K562 (cell line): ENCODE measurements around the gene SNX1. TPM values are rescaled to one million over a fixed set of nuclear protein-coding genes. Genes with fewer than 3 reads are reported as not detected.

Experiments used
- ATF4 ChIP-seq: fragments of 450-650 bp; formaldehyde crosslinking; IDR thresholded peaks from 2 replicates; pipeline ENCODE4 v1.4.0; 2022; ENCODE audit warnings: mild to moderate bottlenecking, moderate library complexity
- DIDO1 ChIP-seq: fragments of 450-650 bp; IDR thresholded peaks from 2 replicates; pipeline ENCODE4 v1.6.1; 2016; ENCODE audit warnings: low read depth, missing biosample characterization, missing genetic modification characterization
- NFE2 ChIP-seq: IDR thresholded peaks from 2 replicates; pipeline ENCODE4 v1.6.1; 2014; ENCODE audit warnings: antibody characterized with exemption, low read depth
- PHF20 ChIP-seq: fragments of 450-650 bp; IDR thresholded peaks from 2 replicates; pipeline ENCODE4 v1.6.1; 2018; ENCODE audit not compliant: partially characterized antibody
- POLR2G ChIP-seq: fragments of 200-400 bp; formaldehyde crosslinking; IDR thresholded peaks from 2 replicates; pipeline ENCODE4 v1.6.1; 2017; ENCODE audit warnings: low read depth, mild to moderate bottlenecking, antibody characterized with exemption, low read length, moderate library complexity
- RBM17 ChIP-seq: fragments of 200-400 bp; formaldehyde crosslinking; IDR thresholded peaks from 2 replicates; pipeline ENCODE4 v1.6.1; 2017; ENCODE audit warnings: low read depth, mild to moderate bottlenecking, low read length, borderline replicate concordance
- TCF3 ChIP-seq: sonication (generic); formaldehyde crosslinking; IDR thresholded peaks from 2 replicates; pipeline ENCODE4 v1.4.0; 2020; ENCODE audit warnings: mild to moderate bottlenecking, missing genetic modification reagents
- TSHZ1 ChIP-seq: fragments of 250-450 bp; sonication (Bioruptor Pico); IDR thresholded peaks from 2 replicates; pipeline ENCODE4 v1.4.0; 2020; ENCODE audit warnings: mild to moderate bottlenecking, moderate library complexity
- XRCC3 ChIP-seq: fragments of 450-650 bp; IDR thresholded peaks from 2 replicates; pipeline ENCODE4 v1.6.1; 2017; ENCODE audit warnings: mild to moderate bottlenecking, moderate library complexity
- ZNF212 ChIP-seq: fragments of 450-650 bp; formaldehyde crosslinking; IDR thresholded peaks from 2 replicates; pipeline ENCODE4 v1.4.0; 2020; ENCODE audit warnings: mild to moderate bottlenecking
- polyA plus RNA-seq, 8 experiments: library from polyadenylated mRNA; depleted of rRNA in 4 of 8; stranded (reverse) in 5 of 8; unstranded in 3 of 8; fragments of >200 nt; fragmentation: Nextera tagmentation in 2 of 8; fragmentation: Illumina TruSeq in 1 of 8; extraction: Ambion mirVana in 2 of 8; extraction: Trizol in 1 of 8; gene quantifications; 2 replicates each; pipeline versions ENCODE4 v1.2.1 to v1.2.3, GENCODE V29; 2011 to 2014; ENCODE audit warnings: inconsistent platforms in 1 of 8, missing spikeins in 1 of 8
- total RNA-seq, 7 experiments: library from RNA; depleted of rRNA in 6 of 7; stranded (reverse); fragments of >200 nt in 6 of 7; fragmentation: Illumina TruSeq in 2 of 7; extraction: Trizol in 2 of 7; gene quantifications; 2 replicates each; pipeline versions ENCODE4 v1.2.1 to v1.2.3, GENCODE V29; 2011 to 2021; ENCODE audit warnings: low replicate concordance in 1 of 7
- TF ChIP-seq, protein P1 (sequence below), 2 experiments: fragments of 200-800 bp in 1 of 2; sonication (Bioruptor generic) in 1 of 2; sonication (generic) in 1 of 2; formaldehyde crosslinking in 1 of 2; IDR thresholded peaks in 1 of 2; conservative IDR thresholded peaks in 1 of 2; 2 replicates each; pipeline versions ENCODE4 v1.5.0 to v1.6.1; 2016 to 2020; ENCODE audit warnings: missing compliant biosample characterization in 1 of 2, missing genetic modification characterization in 1 of 2, missing genetic modification reagents in 1 of 2
- TF ChIP-seq, protein P2 (sequence below), 2 experiments: IDR thresholded peaks; 2 replicates each; pipeline ENCODE4 v1.6.1; 2011; ENCODE audit warnings: borderline replicate concordance in 1 of 2, control low read depth in 1 of 2, low read depth in 1 of 2, low read length in 1 of 2, mild to moderate bottlenecking in 1 of 2, mixed read lengths in 1 of 2, moderate library complexity in 1 of 2; ENCODE audit not compliant: insufficient read depth in 1 of 2, insufficient read length in 1 of 2, poor library complexity in 1 of 2, severe bottlenecking in 1 of 2; ENCODE audit errors: extremely low read depth in 1 of 2

Gene SNX1
- total and polyA plus RNA-seq, 9 of the 15 experiments (the other 6 are each of a cell fraction or from before 2014, with no cell fraction given): 11.0 to 105 (median 59.9) TPM

- TF ChIP-seq ATF4 (CRISPR knock-in tag): no peak
- TF ChIP-seq, protein P1, sequence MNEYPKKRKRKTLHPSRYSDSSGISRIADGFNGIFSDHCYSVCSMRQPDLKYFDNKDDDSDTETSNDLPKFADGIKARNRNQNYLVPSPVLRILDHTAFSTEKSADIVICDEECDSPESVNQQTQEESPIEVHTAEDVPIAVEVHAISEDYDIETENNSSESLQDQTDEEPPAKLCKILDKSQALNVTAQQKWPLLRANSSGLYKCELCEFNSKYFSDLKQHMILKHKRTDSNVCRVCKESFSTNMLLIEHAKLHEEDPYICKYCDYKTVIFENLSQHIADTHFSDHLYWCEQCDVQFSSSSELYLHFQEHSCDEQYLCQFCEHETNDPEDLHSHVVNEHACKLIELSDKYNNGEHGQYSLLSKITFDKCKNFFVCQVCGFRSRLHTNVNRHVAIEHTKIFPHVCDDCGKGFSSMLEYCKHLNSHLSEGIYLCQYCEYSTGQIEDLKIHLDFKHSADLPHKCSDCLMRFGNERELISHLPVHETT (CRISPR knock-in tag; conservative IDR thresholded peaks at IDR 0.05 in 1 of 2, IDR thresholded peaks at IDR 0.05 in 1 of 2): no peak
- no peak for TF ChIP-seq RBM17
- TF ChIP-seq PHF20: no peak
- no peak for TF ChIP-seq XRCC3
- no peak for TF ChIP-seq TSHZ1
- no peak for TF ChIP-seq TCF3 (CRISPR knock-in tag)
- TF ChIP-seq DIDO1 (tag): no peak
- no peak for TF ChIP-seq NFE2
- peak; percentile 69 for TF ChIP-seq POLR2G
- TF ChIP-seq ZNF212 (CRISPR knock-in tag): no peak
- TF ChIP-seq, protein P2, sequence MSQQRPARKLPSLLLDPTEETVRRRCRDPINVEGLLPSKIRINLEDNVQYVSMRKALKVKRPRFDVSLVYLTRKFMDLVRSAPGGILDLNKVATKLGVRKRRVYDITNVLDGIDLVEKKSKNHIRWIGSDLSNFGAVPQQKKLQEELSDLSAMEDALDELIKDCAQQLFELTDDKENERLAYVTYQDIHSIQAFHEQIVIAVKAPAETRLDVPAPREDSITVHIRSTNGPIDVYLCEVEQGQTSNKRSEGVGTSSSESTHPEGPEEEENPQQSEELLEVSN (IDR thresholded peaks at IDR 0.05; ENCODE audit: borderline replicate concordance in 1 of 2, extremely low read depth in 1 of 2, insufficient read depth in 1 of 2, insufficient read length in 1 of 2, low read depth in 1 of 2, low read length in 1 of 2, poor library complexity in 1 of 2, severe bottlenecking in 1 of 2): peak in 1 of 2 experiments; percentile 1
These were observed 56.1 kb downstream of the SNX1 start, which contains the start of gene SNX22 (continued) for GRCh38 chr15:64151727-64152506.
